ENCODE measurements around the gene ZNF837.
A peak's percentile ranks its signal among the peaks of the same experiment; 100 is the strongest.

The ZNF837 gene

GRCh38 chr19:58367698-58368454 lies 13.0 kb downstream of the ZNF837 start:
- no peak for DNase-seq

GRCh38 chr19:58366585-58367430 lies 14.0 kb downstream of the ZNF837 start:
- DNase-seq, result no peak

- DNase-seq, result peak; percentile 82 to 90
Measured at GRCh38 chr19:58364146-58364545, 16.7 kb downstream of the ZNF837 start.

GRCh38 chr19:58362272-58362994 lies 18.4 kb downstream of the ZNF837 start, which contains the start of gene ZNF497:
Gene ZNF497, minus strand, starts transcription at chr19:58362751. Its CDS starts 5,116 bp downstream, at chr19:58357635.
- peak; percentile 86 to 91 for DNase-seq

- DNase-seq, result peak; percentile 38 to 47
Measured at GRCh38 chr19:58361900-58362271, 18.9 kb downstream of the ZNF837 start.

GRCh38 chr19:58357481-58358145 lies 23.2 kb downstream of the ZNF837 start:
- DNase-seq, result no peak

- no peak for DNase-seq
Measured at GRCh38 chr19:58356766-58357480, 23.9 kb downstream of the ZNF837 start.

- DNase-seq, result no peak
Measured at GRCh38 chr19:58355908-58356765, 24.7 kb downstream of the ZNF837 start.

- DNase-seq, result no peak
Measured at GRCh38 chr19:58355215-58355796, 25.5 kb downstream of the ZNF837 start.

GRCh38 chr19:58354478-58355030 lies 26.3 kb downstream of the ZNF837 start:
- DNase-seq, result no peak

- no peak for DNase-seq
Measured at GRCh38 chr19:58353717-58354477, 26.9 kb downstream of the ZNF837 start.

GRCh38 chr19:58352760-58353671 lies 27.8 kb downstream of the ZNF837 start, which contains the start of gene A1BG:
Gene A1BG, minus strand, starts transcription at chr19:58353492. Its CDS starts 55 bp downstream, at chr19:58353437.
- no peak for DNase-seq

GRCh38 chr19:58351990-58352755 lies 28.7 kb downstream of the ZNF837 start:
- no peak for DNase-seq

GRCh38 chr19:58351558-58351878 lies 29.3 kb downstream of the ZNF837 start:
- DNase-seq, result no peak

- DNase-seq, result no peak
Measured at GRCh38 chr19:58350871-58351557, 29.8 kb downstream of the ZNF837 start.

GRCh38 chr19:58350001-58350861 lies 30.6 kb downstream of the ZNF837 start:
- no peak for DNase-seq

Data from AML-193 (cell line).